Measurements from ENCODE around the gene NLGN3.
"Not testable (repeated sequence)": the region's sequence is repeated elsewhere in the genome, so short reads cannot be mapped to it uniquely, and the experiment has no call there.

DNA sequence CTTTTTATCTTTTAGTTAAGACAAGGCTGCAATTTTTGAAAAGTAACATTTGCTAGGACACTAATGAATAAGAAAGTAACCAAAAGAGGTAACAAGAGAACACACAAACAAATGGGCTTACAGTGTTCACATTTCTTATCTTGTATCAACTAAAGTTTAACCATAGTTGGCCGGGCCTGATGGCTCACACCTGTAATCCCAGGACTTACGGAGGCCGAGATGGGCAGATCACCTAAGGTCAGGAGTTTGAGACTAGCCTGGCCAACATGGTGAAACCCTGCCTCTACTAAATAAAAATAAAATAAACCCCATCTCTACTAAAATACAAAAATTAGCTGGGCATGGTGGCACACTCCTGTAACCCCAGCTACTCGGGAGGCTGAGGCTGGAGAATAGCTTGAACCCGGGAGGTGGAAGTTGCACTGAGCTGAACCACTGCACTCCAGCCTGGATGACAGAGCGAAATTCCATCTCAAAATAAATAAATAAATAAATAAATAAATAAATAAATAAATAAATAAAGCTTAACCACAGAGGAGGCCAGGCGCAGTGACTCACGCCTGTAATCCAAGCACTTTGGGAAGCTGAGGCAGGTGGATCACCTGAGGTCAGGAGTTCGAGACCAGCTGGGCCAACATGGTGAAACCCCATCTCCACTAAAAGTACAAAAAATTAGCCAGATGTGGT, 36.1 kb downstream of the NLGN3 start:
- TF ChIP-seq CTCF (conservative IDR thresholded peaks at IDR 0.05 in 1 of 2, IDR thresholded peaks at IDR 0.05 in 1 of 2; ENCODE audit: low read depth in 1 of 2, low read length in 2 of 2); EZH2 (IDR thresholded peaks at IDR 0.05; ENCODE audit: low read length, missing control alignments): not testable (repeated sequence)

Measured in fibroblast of lung (primary cell).